ENCODE measurements around the gene INPP5J. TPM values are rescaled to one million over a fixed set of nuclear protein-coding genes. Genes with fewer than 3 reads are reported as not detected.

The INPP5J gene
- 0.52 and 1.8 TPM in 2 replicates for total RNA-seq

GRCh38 chr22:31122532-31123291 is at the start of gene INPP5J:
Gene INPP5J, plus strand, starts transcription at chr22:31122966. Its CDS starts 49 bp downstream, at chr22:31123015.

GRCh38 chr22:31080848-31081649 is 41.7 kb upstream of the INPP5J start, which contains the start of gene SMTN:
Gene SMTN, plus strand, starts transcription at chr22:31081318. Its CDS starts 1,941 bp downstream, at chr22:31083259.

GRCh38 chr22:31107178-31107893 is 15.4 kb upstream of the INPP5J start, which contains the start of gene SELENOM:
Gene SELENOM, minus strand, starts transcription at chr22:31107568. Its CDS starts 63 bp downstream, at chr22:31107505.

GRCh38 chr22:31139866-31140716 is 17.3 kb downstream of the INPP5J start, which contains the start of gene PLA2G3:
Gene PLA2G3, minus strand, starts transcription at chr22:31140508. Its CDS starts 154 bp downstream, at chr22:31140354.

Other genes with a start within 250 kb of the INPP5J start
- 14.9 and 15.2 TPM in 2 replicates for gene MORC2, start 154.2 kb upstream of the INPP5J start, total RNA-seq
- gene TUG1, start 153.7 kb upstream of the INPP5J start, total RNA-seq, result 41.9 and 87.7 TPM in 2 replicates
- gene SMTN, start 41.6 kb upstream of the INPP5J start, total RNA-seq, result 66.8 and 143 TPM in 2 replicates
- 287 and 373 TPM in 2 replicates for gene SELENOM, start 15.4 kb upstream of the INPP5J start, total RNA-seq
- 0.08 and 2.3 TPM in 2 replicates for gene PLA2G3, start 17.5 kb downstream of the INPP5J start, total RNA-seq
- gene RNF185, start 37.2 kb downstream of the INPP5J start, total RNA-seq, result 23.7 and 30.1 TPM in 2 replicates
- 10.5 and 15.1 TPM in 2 replicates for gene LIMK2, start 89.3 kb downstream of the INPP5J start, total RNA-seq
- gene PIK3IP1, start 169.5 kb downstream of the INPP5J start, total RNA-seq, result 20.8 and 22.3 TPM in 2 replicates
- 19.0 and 19.6 TPM in 2 replicates for gene PATZ1, start 223.4 kb downstream of the INPP5J start, total RNA-seq

Measured in epithelial cell of alveolus of lung (primary cell).